ENCODE measurements around the gene MGP.

Gene MGP

DNA sequence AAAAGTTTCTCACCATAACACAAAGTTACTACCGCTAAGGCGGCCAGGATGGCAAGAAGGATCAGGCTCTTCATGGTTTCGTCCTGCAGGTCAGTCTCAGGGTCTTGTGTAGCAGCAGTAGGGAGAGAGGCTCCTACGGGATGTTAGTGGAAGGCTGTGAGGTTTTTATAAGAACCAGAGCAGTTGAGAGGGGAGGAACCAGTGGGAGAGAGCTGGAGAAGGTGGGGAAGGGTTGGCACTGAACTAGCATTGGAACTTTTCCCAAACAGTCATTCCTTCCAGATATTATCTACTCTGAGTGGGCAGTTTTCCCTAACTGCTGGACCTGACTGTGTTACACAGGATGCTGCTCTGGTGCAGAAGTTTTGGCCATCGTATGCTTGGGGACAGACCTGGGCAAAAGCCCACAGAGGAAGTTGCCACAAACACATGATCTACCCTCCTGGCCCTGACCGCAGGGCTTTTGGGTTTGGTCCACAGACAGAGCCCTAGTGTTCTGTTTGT lies at the start of gene MGP:
Gene MGP, minus strand, starts transcription at position 137 of the 504 bp plus-strand sequence. Its CDS starts 63 bp downstream, at position 74.
- H3K27ac ChIP-seq (ENCODE audit: low read depth, low read length) = peak within 1 kb of the TSS; percentile 23; the same call in 1 of the 2 replicates
- H3K4me3 ChIP-seq (ENCODE audit: low read depth, low read length) = peak within 1 kb of the TSS; percentile 58
- peak within 1 kb of the TSS; percentile 34 for H2AFZ ChIP-seq (ENCODE audit: low read length, unreplicated experiment)

GRCh38 chr12:14935031-14935430 lies 49.4 kb upstream of the MGP start:
- Histone ChIP-seq H3K36me3 (ENCODE audit: insufficient read depth, low read length) (no peaks in the 10 kb centered on the region), H3K79me2 (ENCODE audit: control insufficient read depth, insufficient read depth, low read length, unreplicated experiment) (no peaks in the 10 kb centered on the region), H3K4me3 (ENCODE audit: low read depth, low read length) (no peak overlapping the region), H3K4me1 (ENCODE audit: control insufficient read depth, insufficient read depth, low read length, unreplicated experiment) (no peaks in the 10 kb centered on the region), H3K27me3 (ENCODE audit: insufficient read depth, low read length) (no peaks in the 10 kb centered on the region), H2AFZ (ENCODE audit: low read length, unreplicated experiment) (no peak overlapping the region), H3K27ac (ENCODE audit: low read depth, low read length) (no peak overlapping the region)

More for the DNA sequence above, at the start of gene MGP:
- H3K36me3 ChIP-seq (ENCODE audit: insufficient read depth, low read length) = no peaks in the 10 kb centered on the region
- H3K4me1 ChIP-seq (ENCODE audit: control insufficient read depth, insufficient read depth, low read length, unreplicated experiment) = peaks cover 12% of the 10 kb centered on the region
- no peaks in the 10 kb centered on the region for H3K27me3 ChIP-seq (ENCODE audit: insufficient read depth, low read length)
- no peaks in the 10 kb centered on the region for H3K79me2 ChIP-seq (ENCODE audit: control insufficient read depth, insufficient read depth, low read length, unreplicated experiment)

- no peak overlapping the region for H3K4me3 ChIP-seq (ENCODE audit: low read depth, low read length)
- no peaks in the 10 kb centered on the region for H3K36me3 ChIP-seq (ENCODE audit: insufficient read depth, low read length)
- no peaks in the 10 kb centered on the region for H3K79me2 ChIP-seq (ENCODE audit: control insufficient read depth, insufficient read depth, low read length, unreplicated experiment)
- no peak overlapping the region for H2AFZ ChIP-seq (ENCODE audit: low read length, unreplicated experiment)
- H3K4me1 ChIP-seq (ENCODE audit: control insufficient read depth, insufficient read depth, low read length, unreplicated experiment) = no peaks in the 10 kb centered on the region
- H3K27me3 ChIP-seq (ENCODE audit: insufficient read depth, low read length) = no peaks in the 10 kb centered on the region
- no peak overlapping the region for H3K27ac ChIP-seq (ENCODE audit: low read depth, low read length)
Measured at GRCh38 chr12:14934511-14934910, 48.9 kb upstream of the MGP start.

DNA sequence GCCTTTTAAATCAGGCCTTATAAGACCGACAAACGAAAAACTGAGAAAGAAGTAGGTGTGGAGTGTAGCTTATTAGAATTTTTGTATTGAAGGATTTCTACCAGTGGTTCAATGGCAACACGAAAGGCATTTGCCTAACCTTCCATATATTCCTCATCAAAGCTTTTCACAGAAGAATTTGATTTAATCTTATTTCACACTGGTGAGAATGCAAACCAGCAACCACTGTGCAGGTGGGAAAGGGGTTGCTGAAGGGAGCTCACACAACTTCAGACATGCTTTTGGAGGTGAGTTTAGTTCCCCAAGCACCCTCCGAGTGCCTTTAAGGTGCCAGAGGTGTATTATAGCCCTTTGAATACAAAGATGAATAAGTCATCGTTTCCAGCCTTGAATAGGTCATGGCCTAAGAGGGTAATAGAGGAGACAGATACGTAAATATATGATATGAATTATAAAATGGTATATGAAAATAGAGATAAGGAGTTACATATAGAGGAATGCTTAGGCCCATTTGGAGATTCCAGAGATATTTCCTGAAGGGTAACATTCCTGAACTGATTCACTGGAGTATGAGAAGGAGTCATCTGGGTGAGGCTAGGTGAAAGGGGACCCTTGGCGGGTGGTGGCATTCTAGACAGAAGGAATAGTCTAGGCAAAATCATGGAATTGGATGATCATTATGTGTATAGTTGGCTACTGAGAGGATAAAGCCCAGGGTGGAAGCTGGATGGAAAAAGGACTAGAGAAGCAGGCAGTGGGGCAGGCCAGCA lies 46.3 kb upstream of the MGP start:
- H3K36me3 ChIP-seq (ENCODE audit: insufficient read depth, low read length) = no peaks in the 10 kb centered on the region
- peaks cover 4% of the 10 kb centered on the region for H3K4me1 ChIP-seq (ENCODE audit: control insufficient read depth, insufficient read depth, low read length, unreplicated experiment)
- H3K79me2 ChIP-seq (ENCODE audit: control insufficient read depth, insufficient read depth, low read length, unreplicated experiment) = no peaks in the 10 kb centered on the region
- H3K27me3 ChIP-seq (ENCODE audit: insufficient read depth, low read length) = no peaks in the 10 kb centered on the region
- no peak overlapping the region for H3K27ac ChIP-seq (ENCODE audit: low read depth, low read length)
- H2AFZ ChIP-seq (ENCODE audit: low read length, unreplicated experiment) = no peak overlapping the region
- H3K4me3 ChIP-seq (ENCODE audit: low read depth, low read length) = no peak overlapping the region

GRCh38 chr12:14931359-14931758 lies 45.7 kb upstream of the MGP start:
- no peaks in the 10 kb centered on the region for H3K79me2 ChIP-seq (ENCODE audit: control insufficient read depth, insufficient read depth, low read length, unreplicated experiment)
- no peak overlapping the region for H3K4me3 ChIP-seq (ENCODE audit: low read depth, low read length)
- H3K4me1 ChIP-seq (ENCODE audit: control insufficient read depth, insufficient read depth, low read length, unreplicated experiment) = peaks cover 4% of the 10 kb centered on the region
- H3K27ac ChIP-seq (ENCODE audit: low read depth, low read length) = no peak overlapping the region
- H3K27me3 ChIP-seq (ENCODE audit: insufficient read depth, low read length) = no peaks in the 10 kb centered on the region
- no peaks in the 10 kb centered on the region for H3K36me3 ChIP-seq (ENCODE audit: insufficient read depth, low read length)
- no peak overlapping the region for H2AFZ ChIP-seq (ENCODE audit: low read length, unreplicated experiment)

GRCh38 chr12:14930299-14930698 lies 44.6 kb upstream of the MGP start:
- Histone ChIP-seq H3K36me3 (ENCODE audit: insufficient read depth, low read length) (no peaks in the 10 kb centered on the region), H3K4me1 (ENCODE audit: control insufficient read depth, insufficient read depth, low read length, unreplicated experiment) (peaks cover 4% of the 10 kb centered on the region), H3K27ac (ENCODE audit: low read depth, low read length) (no peak overlapping the region)

DNA sequence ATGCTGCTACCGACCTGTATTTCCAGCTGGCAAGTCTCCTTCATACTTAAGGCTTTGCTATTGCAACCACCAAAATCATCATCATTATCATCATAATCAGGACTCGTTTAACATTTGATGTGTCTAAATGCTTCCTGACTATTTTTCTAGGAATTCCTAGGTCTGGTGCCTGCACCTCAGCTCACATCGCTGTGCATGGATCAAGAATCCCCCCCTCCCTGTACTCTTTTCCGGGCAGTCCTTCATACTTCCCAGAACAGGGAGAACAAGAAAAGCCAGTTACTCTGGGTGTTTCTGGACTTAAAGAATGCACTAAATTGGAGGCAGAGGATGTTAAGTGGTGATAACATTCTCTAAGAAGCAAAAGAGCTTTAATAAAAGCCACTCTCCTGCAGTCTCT lies 43.3 kb upstream of the MGP start:
- Histone ChIP-seq H3K27ac (ENCODE audit: low read depth, low read length) (no peak overlapping the region), H2AFZ (ENCODE audit: low read length, unreplicated experiment) (peak overlapping the region; percentile 57), H3K4me3 (ENCODE audit: low read depth, low read length) (no peak overlapping the region)

More at GRCh38 chr12:14930299-14930698, 44.6 kb upstream of the MGP start:
- Histone ChIP-seq H2AFZ (ENCODE audit: low read length, unreplicated experiment) (no peak overlapping the region), H3K4me3 (ENCODE audit: low read depth, low read length) (no peak overlapping the region), H3K79me2 (ENCODE audit: control insufficient read depth, insufficient read depth, low read length, unreplicated experiment) (no peaks in the 10 kb centered on the region), H3K27me3 (ENCODE audit: insufficient read depth, low read length) (no peaks in the 10 kb centered on the region)

DNA sequence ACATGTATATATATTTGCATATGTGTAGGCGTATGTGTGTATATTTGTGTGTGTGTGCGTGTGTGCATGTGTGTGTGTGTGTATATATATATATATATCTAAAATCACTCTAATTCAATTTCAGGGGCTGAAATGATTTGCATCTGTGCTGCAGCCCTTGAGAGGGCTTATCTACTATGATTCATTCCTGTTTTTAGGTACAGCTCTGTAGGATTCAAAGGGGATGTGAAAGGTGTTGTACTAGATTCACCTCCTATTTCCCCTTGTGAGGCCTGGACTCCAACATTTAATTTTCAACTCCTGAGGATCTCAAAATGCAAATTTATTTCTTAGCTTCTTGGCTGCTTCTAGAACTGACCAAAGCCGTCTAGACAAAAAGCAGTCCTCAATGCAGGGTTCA lies 41.6 kb upstream of the MGP start:
- Histone ChIP-seq H3K27me3 (ENCODE audit: insufficient read depth, low read length) (no peaks in the 10 kb centered on the region), H3K4me3 (ENCODE audit: low read depth, low read length) (no peak overlapping the region), H3K4me1 (ENCODE audit: control insufficient read depth, insufficient read depth, low read length, unreplicated experiment) (peaks cover 4% of the 10 kb centered on the region), H3K79me2 (ENCODE audit: control insufficient read depth, insufficient read depth, low read length, unreplicated experiment) (no peaks in the 10 kb centered on the region), H2AFZ (ENCODE audit: low read length, unreplicated experiment) (no peak overlapping the region), H3K36me3 (ENCODE audit: insufficient read depth, low read length) (no peaks in the 10 kb centered on the region), H3K27ac (ENCODE audit: low read depth, low read length) (no peak overlapping the region)

More for the DNA sequence above, 43.3 kb upstream of the MGP start:
- peaks cover 4% of the 10 kb centered on the region for H3K4me1 ChIP-seq (ENCODE audit: control insufficient read depth, insufficient read depth, low read length, unreplicated experiment)
- H3K36me3 ChIP-seq (ENCODE audit: insufficient read depth, low read length) = no peaks in the 10 kb centered on the region
- H3K79me2 ChIP-seq (ENCODE audit: control insufficient read depth, insufficient read depth, low read length, unreplicated experiment) = no peaks in the 10 kb centered on the region
- H3K27me3 ChIP-seq (ENCODE audit: insufficient read depth, low read length) = no peaks in the 10 kb centered on the region

GRCh38 chr12:14924541-14924940 lies 38.9 kb upstream of the MGP start:
- Histone ChIP-seq H2AFZ (ENCODE audit: low read length, unreplicated experiment) (no peak overlapping the region), H3K27me3 (ENCODE audit: insufficient read depth, low read length) (no peaks in the 10 kb centered on the region), H3K4me3 (ENCODE audit: low read depth, low read length) (no peak overlapping the region), H3K27ac (ENCODE audit: low read depth, low read length) (no peak overlapping the region), H3K36me3 (ENCODE audit: insufficient read depth, low read length) (no peaks in the 10 kb centered on the region), H3K79me2 (ENCODE audit: control insufficient read depth, insufficient read depth, low read length, unreplicated experiment) (no peaks in the 10 kb centered on the region), H3K4me1 (ENCODE audit: control insufficient read depth, insufficient read depth, low read length, unreplicated experiment) (peaks cover 4% of the 10 kb centered on the region)

- Histone ChIP-seq H3K36me3 (ENCODE audit: insufficient read depth, low read length) (no peaks in the 10 kb centered on the region), H3K4me1 (ENCODE audit: control insufficient read depth, insufficient read depth, low read length, unreplicated experiment) (peaks cover 1% of the 10 kb centered on the region), H3K27me3 (ENCODE audit: insufficient read depth, low read length) (no peaks in the 10 kb centered on the region), H2AFZ (ENCODE audit: low read length, unreplicated experiment) (no peak overlapping the region), H3K4me3 (ENCODE audit: low read depth, low read length) (no peak overlapping the region), H3K27ac (ENCODE audit: low read depth, low read length) (no peak overlapping the region), H3K79me2 (ENCODE audit: control insufficient read depth, insufficient read depth, low read length, unreplicated experiment) (no peaks in the 10 kb centered on the region)
Measured at GRCh38 chr12:14923944-14924343, 38.3 kb upstream of the MGP start.

- Histone ChIP-seq H3K79me2 (ENCODE audit: control insufficient read depth, insufficient read depth, low read length, unreplicated experiment) (no peaks in the 10 kb centered on the region), H3K4me3 (ENCODE audit: low read depth, low read length) (no peak overlapping the region), H3K36me3 (ENCODE audit: insufficient read depth, low read length) (no peaks in the 10 kb centered on the region), H2AFZ (ENCODE audit: low read length, unreplicated experiment) (no peak overlapping the region), H3K27ac (ENCODE audit: low read depth, low read length) (no peak overlapping the region), H3K27me3 (ENCODE audit: insufficient read depth, low read length) (no peaks in the 10 kb centered on the region), H3K4me1 (ENCODE audit: control insufficient read depth, insufficient read depth, low read length, unreplicated experiment) (no peaks in the 10 kb centered on the region)
Measured at GRCh38 chr12:14921218-14921617, 35.6 kb upstream of the MGP start.
